NCI-H2171 treated with DMSO at 0.1 percent for 48 hours (cell line): ENCODE results near the gene RBBP8NL.

ENCODE experiments used
- DNase-seq: peaks from one replicate; lab custom pipeline; 2025; lab: John Stamatoyannopoulos, UW

Gene RBBP8NL

DNA sequence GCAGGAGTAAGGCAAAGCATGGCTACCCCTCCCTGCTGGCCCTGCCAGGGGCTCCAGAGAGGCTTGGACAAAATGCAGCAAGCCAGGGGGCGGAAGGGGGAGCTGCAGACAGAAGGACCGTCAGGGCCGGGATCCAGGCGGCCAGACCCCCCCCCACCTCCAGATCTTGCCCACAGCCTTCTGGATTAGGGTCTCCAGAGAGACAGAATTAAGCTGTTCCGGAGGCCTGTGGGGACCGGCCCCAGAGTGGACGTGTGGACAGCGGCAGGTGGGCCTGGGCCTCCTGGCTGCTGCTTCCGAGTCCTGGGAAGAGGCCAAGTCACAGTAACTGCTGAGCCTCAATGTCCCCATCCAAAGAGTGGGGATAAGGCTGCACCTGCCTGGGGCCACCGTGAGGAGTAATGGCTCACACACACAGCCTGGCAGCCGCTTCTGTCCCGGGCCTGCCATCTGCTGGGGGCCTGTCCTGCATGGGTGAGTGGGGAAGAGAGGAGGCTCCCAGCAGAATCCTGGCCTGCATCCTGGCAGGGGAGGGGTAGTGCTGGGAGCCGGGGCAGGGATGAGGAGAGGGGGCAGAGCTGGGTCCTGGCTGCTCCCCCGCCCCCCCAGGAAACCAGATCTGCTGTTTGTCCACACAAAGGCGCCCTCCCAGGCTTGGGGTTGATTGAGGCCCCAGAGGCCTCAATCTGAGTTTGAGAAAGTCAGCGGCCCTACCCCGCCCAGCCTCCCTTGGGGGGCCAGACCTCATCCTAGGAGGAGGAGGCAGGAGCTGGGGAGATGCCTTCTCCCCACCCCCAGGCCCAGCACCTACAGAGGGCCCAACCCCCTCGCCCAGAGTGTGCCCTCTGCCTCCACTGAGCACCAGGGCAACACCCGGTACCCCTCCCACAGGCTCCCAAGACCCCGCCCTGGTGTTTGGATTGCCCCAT, 64.1 kb downstream of the RBBP8NL start:
- DNase-seq: peak; percentile 69

DNA sequence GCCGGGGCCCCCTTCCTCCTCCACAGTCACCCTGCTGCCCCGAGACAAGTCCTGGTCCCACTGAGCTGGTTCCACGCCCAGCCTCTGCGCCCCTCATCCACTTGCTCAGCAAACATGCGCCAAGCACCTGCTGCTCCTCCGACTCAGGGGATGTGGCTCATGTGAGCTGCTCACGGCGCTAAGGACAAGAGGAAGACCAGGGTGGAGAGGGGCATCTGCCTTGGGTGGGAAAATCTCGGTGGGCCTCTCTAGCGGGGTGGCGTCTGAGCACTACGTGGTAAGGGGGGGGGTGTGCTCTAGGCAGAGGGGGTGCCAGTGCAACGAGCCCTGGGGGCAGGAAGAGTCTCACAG, 64.8 kb downstream of the RBBP8NL start:
- no peak for DNase-seq

DNA sequence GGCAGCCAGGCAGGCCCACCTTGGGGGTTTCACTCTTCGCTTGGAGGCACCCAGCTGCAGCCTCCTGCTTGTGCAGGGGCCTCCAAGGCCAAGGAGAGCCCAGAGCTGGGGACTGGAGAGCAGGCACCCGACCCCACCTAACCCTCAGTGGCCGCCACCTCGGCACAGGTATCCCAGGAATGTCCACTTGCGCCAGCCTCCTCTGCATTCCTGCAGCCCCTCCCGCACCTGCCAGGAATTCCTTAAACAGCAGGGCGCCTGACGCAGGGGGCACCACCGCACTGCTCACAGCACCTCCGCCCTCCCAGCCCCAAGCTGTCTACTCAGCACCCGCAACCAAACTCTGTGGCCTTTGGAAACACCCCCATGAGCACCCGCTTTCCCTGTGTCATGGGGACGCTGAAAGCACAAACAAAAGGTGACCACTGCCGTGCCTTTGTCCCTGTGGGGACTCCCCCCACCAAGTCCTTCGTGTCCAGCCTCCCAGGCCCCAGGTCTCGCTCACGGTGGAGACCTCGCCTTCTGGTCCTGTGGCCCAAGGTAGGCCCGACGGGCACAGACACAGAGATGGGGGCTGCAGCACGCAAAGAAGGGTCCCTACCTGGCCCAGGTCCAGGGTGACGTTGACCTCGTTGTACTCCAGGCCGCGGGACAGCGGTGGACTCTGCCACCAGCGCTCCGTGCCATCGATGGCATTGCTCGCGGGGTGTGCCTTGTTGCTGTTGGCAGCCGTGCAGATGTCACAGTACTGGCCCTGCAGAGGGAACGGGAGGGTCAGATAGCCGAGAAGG, 65.3 kb downstream of the RBBP8NL start:
- no peak for DNase-seq

DNA sequence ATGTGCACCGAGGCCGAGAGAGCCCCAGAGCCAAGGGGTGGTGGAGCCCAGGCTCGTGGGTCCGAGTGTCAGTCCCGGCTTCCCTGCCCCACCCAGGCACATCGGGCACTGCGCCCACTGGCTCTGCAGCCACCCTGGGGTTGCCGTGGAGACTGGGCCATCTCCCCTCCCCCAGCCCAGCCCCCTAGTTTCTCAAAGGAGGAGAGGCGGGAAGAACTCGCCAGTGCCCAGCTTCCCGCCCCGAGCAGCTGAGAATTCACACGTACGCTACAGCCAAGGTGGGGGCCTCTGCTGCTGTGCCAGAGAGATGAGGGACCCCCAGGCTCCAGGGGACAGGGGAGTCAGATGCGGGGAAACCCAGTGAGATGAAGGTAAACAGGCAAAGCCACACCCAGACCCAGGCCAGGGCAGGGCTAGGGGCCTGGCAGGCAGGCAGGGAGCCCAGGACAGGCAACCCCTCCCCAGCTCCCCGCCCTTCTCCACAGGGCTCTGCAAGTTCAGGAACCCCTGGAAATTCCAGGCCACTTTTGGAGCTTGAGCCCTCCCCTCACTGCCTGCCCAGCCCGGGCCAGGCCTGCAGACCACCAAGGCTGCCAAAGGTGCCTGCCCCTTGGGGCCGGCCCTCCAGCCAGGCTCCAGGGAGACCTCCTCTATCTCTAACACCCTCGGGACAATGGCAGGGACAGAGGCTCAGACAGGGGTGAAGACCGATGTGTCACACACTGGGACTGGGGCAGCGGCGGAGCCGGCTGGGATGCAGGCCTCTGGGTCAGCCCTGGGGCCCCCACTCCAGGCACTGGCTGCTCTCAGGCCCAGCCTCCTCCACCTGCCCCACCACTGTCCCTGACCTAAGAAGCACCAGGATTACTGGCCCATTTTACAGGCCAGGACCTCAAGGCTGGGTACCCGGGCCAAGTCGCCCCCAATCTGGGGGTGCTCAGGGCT, 66.2 kb downstream of the RBBP8NL start:
- DNase-seq: no peak
